Hepatocyte (in vitro differentiated cells): Measurements from ENCODE around the gene KLF2. TPM values are rescaled to one million over a fixed set of nuclear protein-coding genes. Genes with fewer than 3 reads are reported as not detected.

Experiments used
- DNase-seq: peaks from one replicate; pipeline ENCODE4 v3.0.0-alpha.2; 2016; ENCODE audit warnings: low spot score
- H2AFZ ChIP-seq: fragments of 200-600 bp; sonication (generic); 2 replicates; pipeline ENCODE4 v1.6.0; 2016; ENCODE audit warnings: antibody characterized with exemption, mild to moderate bottlenecking
- H3K27ac ChIP-seq: fragments of 200-600 bp; sonication (generic); 2 replicates; pipeline ENCODE4 v1.5.1; 2016; ENCODE audit warnings: mild to moderate bottlenecking
- H3K27me3 ChIP-seq: fragments of 200-600 bp; sonication (generic); 2 replicates; pipeline ENCODE4 v1.6.1; 2016
- H3K36me3 ChIP-seq: fragments of 200-600 bp; sonication (generic); replicated peaks from 2 replicates; pipeline ENCODE4 v1.5.1; 2016; ENCODE audit warnings: low read depth; ENCODE audit not compliant: insufficient read depth
- H3K4me1 ChIP-seq: fragments of 200-600 bp; sonication (generic); 2 replicates; pipeline ENCODE4 v1.5.1; 2016; ENCODE audit warnings: mild to moderate bottlenecking, moderate library complexity; ENCODE audit not compliant: insufficient read depth
- H3K4me2 ChIP-seq: fragments of 200-600 bp; sonication (generic); 2 replicates; pipeline ENCODE4 v1.6.0; 2016
- H3K4me3 ChIP-seq: fragments of 200-600 bp; sonication (generic); 2 replicates; pipeline ENCODE4 v1.5.1; 2016; ENCODE audit warnings: mild to moderate bottlenecking
- H3K79me2 ChIP-seq: fragments of 200-600 bp; sonication (generic); 2 replicates; pipeline ENCODE4 v1.6.0; 2017; ENCODE audit warnings: mild to moderate bottlenecking
- H3K9me2 ChIP-seq: fragments of 200-600 bp; sonication (generic); replicated peaks from 2 replicates; pipeline ENCODE4 v1.6.0; 2017; ENCODE audit warnings: mild to moderate bottlenecking; ENCODE audit not compliant: insufficient read depth
- H3K9me3 ChIP-seq: fragments of 200-600 bp; sonication (generic); 2 replicates; pipeline ENCODE4 v1.5.1; 2016; ENCODE audit warnings: low read depth, mild to moderate bottlenecking
- H4K20me1 ChIP-seq: fragments of 200-600 bp; sonication (generic); 2 replicates; pipeline ENCODE4 v1.6.0; 2016; ENCODE audit warnings: mild to moderate bottlenecking; ENCODE audit not compliant: insufficient read depth, poor library complexity, severe bottlenecking
- EZH2 ChIP-seq: fragments of 200-600 bp; sonication (generic); IDR thresholded peaks from 2 replicates; pipeline ENCODE4 v1.6.1; 2016; ENCODE audit warnings: antibody characterized with exemption, mild to moderate bottlenecking, borderline replicate concordance
- EZH2phosphoT487 ChIP-seq: fragments of 200-600 bp; sonication (generic); IDR thresholded peaks from one replicate; pipeline ENCODE4 v1.6.1; 2018; ENCODE audit warnings: antibody characterized with exemption, mild to moderate bottlenecking, low read depth, moderate library complexity; ENCODE audit not compliant: unreplicated experiment, severe bottlenecking
- WGBS: methylation state at CpG from one replicate; pipeline ENCODE4 v1.1.6; 2016; ENCODE audit warnings: low lambda C conversion rate; ENCODE audit errors: missing lambda C conversion rate; 5-methylcytosine and 5-hydroxymethylcytosine counted together
- polyA plus RNA-seq: library from polyadenylated mRNA; unstranded; fragments of >200 nt; fragmentation: Nextera tagmentation; extraction: Ambion mirVana; gene quantifications from 2 replicates; pipeline ENCODE4 v1.2.1, GENCODE V29; 2016
- total RNA-seq: library from RNA; depleted of rRNA; stranded (reverse); fragments of >200 nt; gene quantifications from 2 replicates; pipeline ENCODE4 v1.2.3, GENCODE V29; 2014
- TF ChIP-seq, protein P1 (sequence below): fragments of 200-600 bp; sonication (generic); IDR thresholded peaks from 2 replicates; pipeline ENCODE4 v1.5.1; 2016; ENCODE audit warnings: antibody characterized with exemption, mild to moderate bottlenecking; ENCODE audit not compliant: poor library complexity

Gene KLF2
- total and polyA plus RNA-seq, 2 experiments from 2014 or later, result 4.5 to 27.7 TPM

DNA sequence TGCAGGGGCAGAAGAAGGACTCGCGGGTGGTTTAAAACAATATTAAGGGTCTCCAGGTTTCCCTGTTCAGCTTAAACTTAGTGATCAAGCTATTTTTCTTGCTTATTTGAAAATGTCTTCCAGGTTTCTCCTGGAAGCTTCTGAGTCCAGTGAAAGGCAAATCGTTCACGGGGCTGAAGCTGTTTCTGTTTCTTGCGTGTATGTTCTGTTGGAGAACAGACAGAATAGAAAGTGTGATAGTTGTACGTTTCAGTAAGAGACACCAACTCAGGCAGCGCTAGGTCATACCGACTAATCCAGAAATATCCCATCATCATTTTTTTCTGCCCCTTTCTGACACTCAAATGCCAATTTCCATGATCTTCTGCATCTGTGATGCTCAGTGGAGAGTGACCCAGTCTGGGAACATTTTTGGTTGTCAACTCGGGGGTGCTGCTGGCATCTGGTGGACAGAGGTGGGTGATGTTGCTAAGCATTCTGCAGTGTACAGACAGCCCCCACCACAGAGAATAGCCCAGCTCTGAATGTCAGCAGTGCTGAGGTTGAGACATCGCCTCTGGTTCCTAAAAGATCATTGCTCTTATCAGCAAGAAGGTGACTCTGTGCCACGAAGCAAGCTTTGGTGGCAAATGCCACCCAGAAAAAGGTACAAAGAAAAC lies 4.3 kb downstream of the KLF2 start:
- Histone ChIP-seq H3K9me3 (no peaks in the 10 kb centered on the region), H3K36me3 (no peaks in the 10 kb centered on the region), H3K27me3 (peaks cover 8% of the 10 kb centered on the region), H3K9me2 (no peaks in the 10 kb centered on the region), H3K27ac (peak overlapping the region; percentile 17), H3K4me3 (no peak overlapping the region), H3K4me2 (no peak overlapping the region), H3K79me2 (peaks cover 4% of the 10 kb centered on the region), H3K4me1 (peaks cover 3% of the 10 kb centered on the region), H4K20me1 (peaks cover 11% of the 10 kb centered on the region), H2AFZ (no peak overlapping the region)
- WGBS, result 73% methylated on average over 11 of the region's 11 CpGs
- DNase-seq, result no peak
- TF ChIP-seq, protein P1, sequence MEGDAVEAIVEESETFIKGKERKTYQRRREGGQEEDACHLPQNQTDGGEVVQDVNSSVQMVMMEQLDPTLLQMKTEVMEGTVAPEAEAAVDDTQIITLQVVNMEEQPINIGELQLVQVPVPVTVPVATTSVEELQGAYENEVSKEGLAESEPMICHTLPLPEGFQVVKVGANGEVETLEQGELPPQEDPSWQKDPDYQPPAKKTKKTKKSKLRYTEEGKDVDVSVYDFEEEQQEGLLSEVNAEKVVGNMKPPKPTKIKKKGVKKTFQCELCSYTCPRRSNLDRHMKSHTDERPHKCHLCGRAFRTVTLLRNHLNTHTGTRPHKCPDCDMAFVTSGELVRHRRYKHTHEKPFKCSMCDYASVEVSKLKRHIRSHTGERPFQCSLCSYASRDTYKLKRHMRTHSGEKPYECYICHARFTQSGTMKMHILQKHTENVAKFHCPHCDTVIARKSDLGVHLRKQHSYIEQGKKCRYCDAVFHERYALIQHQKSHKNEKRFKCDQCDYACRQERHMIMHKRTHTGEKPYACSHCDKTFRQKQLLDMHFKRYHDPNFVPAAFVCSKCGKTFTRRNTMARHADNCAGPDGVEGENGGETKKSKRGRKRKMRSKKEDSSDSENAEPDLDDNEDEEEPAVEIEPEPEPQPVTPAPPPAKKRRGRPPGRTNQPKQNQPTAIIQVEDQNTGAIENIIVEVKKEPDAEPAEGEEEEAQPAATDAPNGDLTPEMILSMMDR, result no peak
- TF ChIP-seq EZH2phosphoT487, result no peak
- TF ChIP-seq EZH2, result no peak

GRCh38 chr19:16330368-16330801 lies 5.8 kb downstream of the KLF2 start:
- peak; percentile 83 for DNase-seq

DNA sequence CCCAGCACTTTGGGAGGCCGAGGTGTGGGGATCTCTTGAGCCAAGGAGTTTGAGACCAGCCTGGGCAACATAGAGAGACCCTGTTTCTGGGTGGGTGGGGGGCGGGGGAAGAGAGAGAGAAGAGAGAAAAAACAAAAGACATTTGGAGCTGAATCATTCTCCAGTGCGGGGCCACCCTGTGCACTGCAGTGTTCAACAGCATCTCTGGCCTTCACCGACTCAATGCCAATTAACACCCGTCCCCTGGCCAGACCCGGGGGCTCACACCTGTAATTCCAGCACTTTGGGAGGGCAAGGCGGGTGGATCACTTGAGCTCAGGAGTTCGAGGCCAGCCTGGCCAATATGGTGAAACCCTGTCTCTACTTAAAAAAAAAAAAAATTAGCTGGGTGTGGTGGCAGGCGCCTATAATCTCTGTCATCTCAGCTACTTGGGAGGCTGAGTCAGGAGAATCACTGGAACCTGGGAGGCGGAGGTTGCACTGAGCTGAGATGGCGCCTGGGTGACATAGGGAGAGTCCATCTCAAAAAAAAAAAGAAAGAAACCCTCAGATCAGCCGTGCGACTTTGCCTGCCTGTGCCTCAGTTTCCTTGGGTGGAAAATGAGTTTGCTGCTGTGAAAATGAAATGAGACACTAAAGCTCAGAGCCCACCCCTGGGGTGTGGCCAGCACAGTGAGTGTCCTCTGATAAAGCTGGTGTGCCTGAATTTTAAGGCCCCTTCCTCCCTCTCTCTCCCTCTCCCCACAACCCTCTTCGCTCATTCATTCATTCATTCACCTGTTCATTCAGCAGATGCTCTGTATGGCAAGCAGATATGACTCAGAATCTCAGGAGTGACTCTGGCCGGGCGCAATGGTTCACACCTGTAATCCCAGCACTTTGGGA lies 6.4 kb downstream of the KLF2 start:
- DNase-seq, result no peak
- Histone ChIP-seq H3K4me3 (no peak overlapping the region), H3K36me3 (no peaks in the 10 kb centered on the region), H3K27ac (no peak overlapping the region), H3K4me1 (no peaks in the 10 kb centered on the region), H2AFZ (no peak overlapping the region), H3K9me3 (no peaks in the 10 kb centered on the region), H3K9me2 (no peaks in the 10 kb centered on the region), H3K4me2 (no peak overlapping the region), H3K79me2 (no peaks in the 10 kb centered on the region), H4K20me1 (peaks cover 8% of the 10 kb centered on the region), H3K27me3 (peaks cover 4% of the 10 kb centered on the region)
- 85% methylated on average over 15 of the region's 16 CpGs for WGBS
- TF ChIP-seq EZH2phosphoT487, result no peak
- TF ChIP-seq, protein P1, result no peak
- TF ChIP-seq EZH2, result no peak

More at GRCh38 chr19:16330368-16330801, 5.8 kb downstream of the KLF2 start:
- TF ChIP-seq, protein P1, result no peak
- TF ChIP-seq EZH2phosphoT487 (no peak), EZH2 (no peak)
- Histone ChIP-seq H3K36me3 (no peaks in the 10 kb centered on the region), H3K4me1 (no peaks in the 10 kb centered on the region), H3K9me2 (no peaks in the 10 kb centered on the region), H3K27ac (no peak overlapping the region), H3K4me2 (no peak overlapping the region), H3K27me3 (peaks cover 8% of the 10 kb centered on the region), H3K9me3 (no peaks in the 10 kb centered on the region), H3K4me3 (no peak overlapping the region), H2AFZ (no peak overlapping the region), H4K20me1 (peaks cover 11% of the 10 kb centered on the region), H3K79me2 (no peaks in the 10 kb centered on the region)
- 56% methylated on average over 8 of the region's 8 CpGs for WGBS
